GM21367 (cell line): ENCODE data around the gene PUDP.

Experiments
- ATAC-seq: cut with Tn5 transposase; IDR thresholded peaks from one replicate; pipeline ENCODE4 v1.9.1; 2021; ENCODE audit not compliant: unreplicated experiment

PUDP gene

GRCh38 chrX:7076245-7076661, 71.7 kb downstream of the PUDP start:
- ATAC-seq = no peak

DNA sequence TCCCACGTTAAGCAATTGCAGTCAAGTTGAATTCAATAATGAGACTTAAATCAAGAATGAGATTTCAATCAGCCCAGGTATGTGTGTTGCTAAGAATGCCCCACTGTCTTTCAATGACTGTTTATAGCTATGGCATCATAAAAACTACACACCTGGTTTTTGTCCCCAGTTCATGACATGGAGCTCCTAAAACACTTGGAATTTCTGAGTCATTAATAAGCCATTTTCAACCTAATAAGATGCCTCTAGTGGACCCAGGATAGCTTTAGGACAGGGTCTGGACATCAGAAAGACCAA, 73.1 kb downstream of the PUDP start:
- ATAC-seq = no peak

- ATAC-seq = no peak
Observed at GRCh38 chrX:7074148-7074907, 73.6 kb downstream of the PUDP start.

DNA sequence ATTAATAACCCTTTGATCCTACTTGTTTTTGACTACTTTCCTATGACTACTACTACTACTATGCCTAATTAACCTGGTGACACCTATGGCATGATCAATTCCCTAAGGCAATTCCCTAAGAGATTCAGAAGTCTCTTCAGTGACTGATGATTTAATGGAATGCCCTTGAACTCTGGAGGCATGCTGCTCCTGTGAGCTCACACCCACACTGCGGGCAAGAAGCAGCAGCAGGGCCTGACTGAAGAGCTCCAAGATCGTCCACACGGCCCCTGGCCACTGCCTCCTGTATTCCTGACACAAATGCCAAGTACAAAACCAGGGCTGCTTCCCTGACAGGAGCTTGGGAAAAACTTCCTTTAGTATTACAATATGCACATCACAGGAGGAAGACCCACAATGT, 74.6 kb downstream of the PUDP start:
- ATAC-seq = no peak

DNA sequence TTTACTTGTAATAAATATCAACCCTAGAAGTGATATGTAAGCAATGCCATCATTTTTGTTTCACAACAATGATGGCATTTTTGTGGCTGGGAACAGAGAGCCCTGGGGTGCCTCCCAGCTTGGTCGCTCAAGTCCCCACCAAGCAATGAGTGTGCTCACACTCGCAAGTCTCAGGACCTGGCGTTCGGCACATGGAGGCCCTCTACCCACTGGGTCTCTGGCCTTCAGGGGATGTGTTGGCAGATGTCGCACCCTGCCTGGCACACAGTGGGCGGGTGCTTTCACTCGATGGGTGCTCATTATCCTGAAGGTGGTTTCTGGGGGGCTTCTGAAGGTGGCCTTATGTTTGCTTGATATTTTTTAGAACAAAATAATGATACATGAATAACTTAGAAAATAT, 75.1 kb downstream of the PUDP start:
- no peak for ATAC-seq

DNA sequence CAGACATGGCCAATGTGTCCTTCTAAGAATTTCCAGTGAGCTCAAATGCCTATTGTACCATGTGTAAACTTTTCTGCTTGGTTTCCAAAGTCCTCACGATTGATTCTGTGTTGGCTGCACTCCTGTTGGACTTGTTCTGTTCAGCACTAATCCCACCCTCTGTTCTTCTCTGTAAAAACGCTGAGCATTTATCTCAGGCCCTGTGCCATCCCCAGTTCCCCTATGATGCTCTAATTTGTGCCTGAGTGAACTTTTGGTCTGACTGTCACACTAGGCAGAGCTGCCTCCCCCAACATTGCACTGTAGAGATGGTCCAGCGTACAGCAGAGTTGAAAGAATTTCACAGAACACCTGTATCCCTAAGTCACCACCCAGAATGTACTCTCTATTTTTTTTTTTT, 76.6 kb downstream of the PUDP start:
- ATAC-seq = no peak

DNA sequence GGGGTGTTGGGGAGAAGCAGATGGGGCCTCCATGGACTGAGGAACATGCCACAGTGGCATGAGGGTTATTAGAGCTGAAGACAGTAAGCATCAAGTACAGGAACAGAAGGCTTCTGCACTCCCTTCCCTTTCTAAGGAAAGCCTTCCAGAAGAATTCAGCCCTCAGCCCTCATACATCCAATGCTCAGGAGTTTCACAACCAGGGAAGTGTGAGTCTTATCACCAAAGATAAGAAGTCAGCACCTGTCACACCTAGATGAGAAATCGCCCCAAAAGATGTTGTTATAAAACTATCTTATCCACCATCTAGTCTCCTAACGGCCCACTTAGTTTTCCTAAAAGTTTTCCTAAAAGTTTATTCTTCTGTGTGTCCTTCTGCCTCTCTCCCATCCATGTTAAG, 78.4 kb downstream of the PUDP start:
- no peak for ATAC-seq

- no peak for ATAC-seq
Observed at GRCh38 chrX:7068939-7069367, 79.0 kb downstream of the PUDP start.

- no peak for ATAC-seq
Observed at GRCh38 chrX:7067256-7067655, 80.7 kb downstream of the PUDP start.

DNA sequence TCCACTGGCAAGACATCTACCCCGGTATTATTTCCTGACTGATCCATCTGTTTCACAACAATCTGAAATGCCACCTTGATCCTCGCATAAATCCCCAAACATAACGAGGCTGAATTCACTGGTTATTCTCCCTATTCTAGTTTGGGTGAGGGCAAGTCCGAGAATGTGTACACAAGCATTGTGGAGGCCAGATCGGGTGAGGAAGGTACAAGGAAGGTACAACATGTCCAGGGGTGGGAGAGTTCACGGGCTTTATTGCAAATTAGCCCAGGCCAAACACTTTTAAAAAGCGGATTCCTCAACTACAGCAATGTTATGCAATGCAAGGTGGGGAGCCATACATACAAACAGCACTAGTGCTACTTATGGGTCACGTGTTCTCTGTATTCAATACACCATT, 82.5 kb downstream of the PUDP start:
- no peak for ATAC-seq

- no peak for ATAC-seq
Observed at GRCh38 chrX:7062903-7063302, 85.0 kb downstream of the PUDP start.

GRCh38 chrX:7062276-7062675, 85.7 kb downstream of the PUDP start:
- ATAC-seq = no peak

DNA sequence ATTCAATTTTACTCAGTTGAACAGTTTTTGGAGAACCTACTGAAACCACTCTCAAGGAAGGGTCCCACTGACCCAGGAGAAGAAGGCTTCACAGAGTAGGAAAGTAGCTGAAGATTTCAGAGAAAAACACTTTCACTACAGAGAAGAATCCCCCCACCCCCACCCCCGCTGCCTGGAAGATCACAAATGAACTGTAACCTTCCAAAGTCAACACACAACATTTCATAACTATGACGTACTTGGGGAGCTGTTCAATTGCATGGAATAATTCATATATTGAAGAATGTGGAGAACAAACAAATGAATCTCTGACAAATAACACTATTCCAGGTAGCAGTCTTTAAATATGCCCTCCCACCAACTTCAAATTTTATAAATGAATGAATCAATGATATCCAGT, 86.5 kb downstream of the PUDP start:
- no peak for ATAC-seq

DNA sequence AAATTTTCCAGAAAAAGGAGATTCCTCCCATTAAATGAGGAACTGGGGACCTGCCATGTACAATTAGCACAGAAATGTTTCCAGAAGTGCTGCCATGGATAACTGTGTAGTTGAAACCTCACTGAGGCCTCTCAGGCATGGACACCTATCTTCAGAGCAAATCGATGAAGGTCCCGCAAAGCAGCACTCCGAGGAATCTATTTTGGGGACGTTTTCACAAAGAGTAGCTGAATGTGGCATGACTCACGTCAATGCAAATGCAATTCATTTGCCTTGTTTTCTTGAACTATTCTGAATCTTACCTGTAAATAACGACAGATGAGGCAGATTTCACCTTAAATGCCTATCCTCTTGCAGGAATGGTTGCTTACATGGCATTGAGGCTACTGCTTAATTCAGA, 87.5 kb downstream of the PUDP start:
- no peak for ATAC-seq

- no peak for ATAC-seq
Observed at GRCh38 chrX:7059859-7060258, 88.1 kb downstream of the PUDP start.

- peak; percentile 95 for ATAC-seq
Observed at GRCh38 chrX:7059214-7059838, 88.6 kb downstream of the PUDP start.

- no peak for ATAC-seq
Observed at GRCh38 chrX:7055386-7056137, 92.4 kb downstream of the PUDP start.

GRCh38 chrX:7054219-7055216, 93.4 kb downstream of the PUDP start:
- no peak for ATAC-seq

- ATAC-seq = no peak
Observed at GRCh38 chrX:7052541-7052940, 95.4 kb downstream of the PUDP start.

GRCh38 chrX:7050271-7050670, 97.7 kb downstream of the PUDP start:
- ATAC-seq = no peak

- no peak for ATAC-seq
Observed at GRCh38 chrX:7047951-7048350, 100.0 kb downstream of the PUDP start.
